Stimulated activated CD4-positive, alpha-beta T cell treated with anti-CD3 and anti-CD28 coated beads, Interleukin-15, amount 100 ng/mL, for 24 hours (primary cell): ENCODE measurements around the gene BTBD9.

Experiments used
- DNase-seq: peaks from one replicate; pipeline ENCODE4 v3.0.0-alpha.2; 2020

BTBD9 gene

DNA sequence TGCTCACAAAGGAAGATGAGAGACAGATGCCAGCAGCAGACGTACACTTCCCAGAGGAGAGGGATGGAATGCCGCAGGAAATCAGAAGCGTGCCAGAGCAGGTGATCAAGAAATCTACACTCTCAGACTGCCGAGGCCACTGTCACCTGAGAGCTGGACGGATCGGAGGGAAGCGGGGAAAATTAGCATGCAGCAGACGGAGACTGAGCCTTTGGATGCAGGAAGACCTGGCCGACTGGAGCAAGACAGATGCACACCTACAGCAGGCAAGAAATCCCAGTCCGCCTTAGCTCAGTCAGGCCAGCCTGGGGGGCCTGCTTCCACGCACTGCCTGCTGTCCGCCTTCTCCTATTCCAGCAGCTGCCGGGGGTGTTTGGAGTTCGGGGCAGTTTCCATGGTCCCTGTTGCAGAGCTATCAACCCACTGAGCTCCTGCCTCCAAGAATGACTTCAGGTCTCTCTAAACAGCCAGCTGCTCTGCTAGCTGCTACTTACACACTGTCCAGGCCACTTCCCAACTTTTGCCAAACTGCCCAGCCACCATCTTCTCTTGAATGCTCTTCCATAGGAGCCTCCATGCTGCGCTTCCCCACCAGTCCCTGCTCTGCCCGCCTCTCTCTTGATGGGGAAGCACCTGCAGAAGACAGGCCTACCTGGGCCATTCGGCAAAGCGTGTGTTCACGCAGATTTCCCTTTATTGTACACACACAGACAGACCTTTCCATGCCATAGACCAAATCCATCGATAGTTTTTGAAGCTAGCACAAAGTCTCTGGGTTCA, 451.7 kb downstream of the BTBD9 start:
- DNase-seq: no peak

DNA sequence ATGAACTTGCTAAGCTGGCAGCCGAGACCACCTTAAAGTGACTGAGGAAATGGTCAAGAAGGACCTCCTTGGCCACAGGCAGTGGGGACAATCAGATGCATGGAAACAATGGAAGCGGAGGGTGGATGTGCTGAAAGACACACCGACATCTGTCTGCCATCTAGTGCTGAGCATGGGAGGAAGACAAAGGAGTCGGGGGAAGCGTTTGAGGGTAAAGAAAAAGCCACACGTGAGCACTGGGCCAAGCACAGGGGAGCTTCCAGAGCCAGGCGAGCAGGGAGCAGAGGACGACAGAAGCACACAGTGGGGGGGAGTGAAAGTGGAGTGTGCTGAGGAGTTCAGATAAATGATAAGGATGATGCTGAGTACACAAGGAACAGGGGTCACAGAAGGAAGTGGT, 452.4 kb downstream of the BTBD9 start:
- no peak for DNase-seq

DNA sequence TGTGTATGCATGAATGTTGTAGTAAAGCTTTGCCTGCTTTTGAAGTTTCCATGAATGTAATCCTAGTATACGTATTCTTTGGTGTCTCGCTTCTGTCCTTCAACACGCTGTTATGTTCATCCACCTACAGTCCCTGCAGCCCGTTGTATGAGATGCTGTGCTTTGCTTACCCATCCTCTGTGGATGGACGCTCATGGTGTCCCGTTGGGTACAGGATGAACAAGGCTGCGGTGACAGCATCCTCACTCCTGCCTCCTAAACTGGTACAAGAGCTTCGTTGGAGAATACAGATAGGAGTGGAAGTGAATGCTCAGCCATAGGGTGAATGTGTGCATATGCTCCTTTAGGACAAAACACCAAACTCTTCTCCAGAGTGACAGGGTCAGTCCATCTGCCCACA, 454.0 kb downstream of the BTBD9 start:
- DNase-seq: no peak

DNA sequence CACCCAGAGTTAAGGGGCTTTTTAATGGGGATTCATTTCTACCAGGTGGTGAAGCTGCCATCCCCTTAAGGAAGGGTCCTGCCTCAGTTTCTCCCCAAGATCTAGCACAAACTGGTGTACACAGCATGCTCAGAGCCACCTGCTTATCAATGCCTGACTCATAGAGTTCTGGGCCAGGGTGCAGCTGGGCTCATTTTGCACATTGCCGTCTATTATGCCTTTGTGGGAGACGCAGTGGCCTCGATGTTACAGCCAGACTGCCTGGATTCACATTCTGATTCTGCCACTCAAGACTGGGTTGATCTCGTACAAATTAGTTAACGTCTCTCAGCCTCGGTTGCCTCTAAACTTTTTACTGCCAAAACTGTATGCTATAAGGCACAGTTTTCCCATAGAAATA, 454.5 kb downstream of the BTBD9 start:
- no peak for DNase-seq

DNA sequence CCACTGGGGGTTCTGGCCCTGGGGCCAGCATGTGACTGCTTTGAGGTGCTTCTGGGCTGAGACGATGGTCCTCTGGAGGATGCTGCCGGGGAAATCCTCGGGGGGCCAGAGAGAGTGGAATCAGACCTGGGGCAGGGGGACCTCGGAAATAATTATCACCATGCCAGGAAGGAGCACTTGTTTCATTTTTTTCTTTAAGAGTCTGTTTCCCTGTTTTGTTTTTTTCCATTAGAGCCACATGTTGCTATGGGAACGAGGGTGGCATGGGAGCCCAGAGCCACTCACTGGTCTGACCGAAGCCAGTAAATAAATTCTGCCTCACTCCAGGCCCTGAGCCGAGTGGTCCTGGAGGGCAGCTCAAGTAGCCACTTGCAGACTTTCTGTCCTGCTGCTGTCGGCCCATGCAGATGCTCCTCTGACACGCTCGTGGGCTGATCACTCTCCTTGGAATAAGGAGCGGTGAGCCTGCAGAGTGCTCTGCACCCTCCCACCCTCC, 455.1 kb downstream of the BTBD9 start:
- DNase-seq: no peak

DNA sequence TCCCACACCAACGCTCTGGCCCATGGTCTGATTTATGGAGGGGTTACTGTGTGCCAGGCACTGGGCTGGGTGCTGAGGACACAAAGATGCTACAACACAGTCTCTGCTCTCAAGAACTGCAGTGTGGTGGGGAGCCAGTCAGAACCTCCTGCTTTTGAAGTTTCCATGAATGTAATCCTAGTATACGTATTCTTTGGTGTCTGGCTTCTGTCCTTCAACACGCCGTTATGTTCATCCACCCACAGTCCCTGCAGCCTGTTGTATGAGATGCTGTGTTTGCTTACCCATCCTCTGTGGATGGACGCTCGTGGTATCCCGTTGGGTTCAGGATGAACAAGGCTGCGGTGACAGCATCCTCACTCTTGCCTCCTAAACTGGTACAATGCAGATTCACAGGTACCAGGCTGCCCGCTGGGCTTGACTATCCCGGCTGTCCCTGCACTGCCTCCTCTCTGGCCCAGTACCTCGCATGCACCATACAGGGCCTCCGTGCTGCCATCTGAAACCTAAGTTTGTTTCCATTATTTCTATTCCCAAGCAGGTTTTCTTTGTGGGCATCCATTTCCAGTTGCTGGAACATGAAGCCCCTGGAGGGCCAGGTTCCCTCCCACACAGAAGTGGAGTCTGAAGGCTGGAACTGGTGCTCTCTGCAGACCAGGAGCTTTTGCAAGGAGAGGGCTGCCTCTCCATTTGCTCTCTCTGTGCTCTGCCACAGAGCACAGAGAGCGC, 455.7 kb downstream of the BTBD9 start:
- no peak for DNase-seq

DNA sequence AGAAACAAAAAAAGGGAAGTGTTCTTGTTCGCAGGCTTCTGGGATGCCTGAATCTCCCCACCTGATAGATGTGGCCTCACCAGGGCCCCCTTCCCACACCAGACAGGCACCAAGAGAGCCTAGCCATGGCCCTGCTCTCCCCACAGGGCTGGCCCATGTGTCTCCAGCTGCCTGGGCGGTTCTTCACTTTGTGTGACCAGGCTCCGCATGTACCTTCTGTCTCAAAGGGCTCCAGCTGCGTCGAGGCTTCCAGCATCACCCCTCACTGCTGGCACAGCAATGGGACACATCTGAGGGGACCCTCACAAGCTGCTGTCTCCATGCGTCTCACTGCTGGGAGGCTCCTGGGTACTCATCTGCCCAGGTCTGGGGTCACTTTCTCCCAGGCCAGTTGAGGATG, 457.3 kb downstream of the BTBD9 start:
- DNase-seq: no peak

DNA sequence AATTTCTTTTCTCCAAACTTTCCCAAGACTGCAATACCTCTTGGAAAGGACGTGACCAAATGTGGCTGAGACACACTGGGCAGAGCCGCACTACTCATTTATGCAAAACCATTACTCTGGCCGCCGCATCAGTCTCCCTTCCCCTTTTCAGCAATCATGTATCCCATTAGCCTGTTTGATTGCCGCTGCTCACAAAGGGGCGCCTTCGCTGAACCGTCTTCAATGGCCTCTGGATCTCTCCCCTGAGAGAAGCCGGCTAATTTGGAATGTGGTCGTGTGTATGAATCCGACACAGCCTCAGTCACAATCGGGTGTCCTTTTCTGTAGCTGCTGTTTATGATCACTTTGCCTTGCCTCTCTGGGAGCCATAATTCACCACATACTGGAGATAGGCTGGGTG, 459.1 kb downstream of the BTBD9 start:
- no peak for DNase-seq

DNA sequence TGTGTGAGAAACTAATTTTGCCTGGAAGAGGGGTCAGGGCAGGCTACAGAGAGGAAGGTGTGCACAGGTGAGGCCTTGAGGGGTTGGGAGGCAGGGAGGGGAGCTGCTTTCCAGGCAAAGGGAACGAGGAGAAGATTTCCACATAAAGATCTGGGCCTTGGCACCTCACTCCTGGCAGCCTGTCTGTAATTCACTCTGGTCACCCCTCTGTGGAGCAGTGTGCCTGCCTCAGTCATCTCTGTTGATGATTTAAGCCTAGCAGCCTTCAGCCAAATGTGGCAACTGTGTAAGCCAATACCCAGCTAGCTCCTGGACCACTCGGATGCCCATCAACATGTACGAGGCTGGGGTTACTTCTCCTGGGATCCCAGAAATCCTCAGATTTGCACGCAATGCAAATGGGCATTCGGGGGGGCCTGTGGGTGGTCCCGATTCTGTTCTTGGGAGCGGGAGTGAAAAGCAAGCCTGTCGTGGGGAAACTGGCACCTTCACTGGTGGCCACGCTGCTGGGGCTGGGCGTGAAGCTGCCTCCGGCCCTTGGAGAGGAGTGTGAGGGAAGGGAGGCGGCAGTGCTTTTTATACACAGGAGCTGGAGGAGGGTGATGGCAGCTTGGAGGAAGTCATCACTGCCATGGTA, 459.8 kb downstream of the BTBD9 start:
- DNase-seq: no peak

DNA sequence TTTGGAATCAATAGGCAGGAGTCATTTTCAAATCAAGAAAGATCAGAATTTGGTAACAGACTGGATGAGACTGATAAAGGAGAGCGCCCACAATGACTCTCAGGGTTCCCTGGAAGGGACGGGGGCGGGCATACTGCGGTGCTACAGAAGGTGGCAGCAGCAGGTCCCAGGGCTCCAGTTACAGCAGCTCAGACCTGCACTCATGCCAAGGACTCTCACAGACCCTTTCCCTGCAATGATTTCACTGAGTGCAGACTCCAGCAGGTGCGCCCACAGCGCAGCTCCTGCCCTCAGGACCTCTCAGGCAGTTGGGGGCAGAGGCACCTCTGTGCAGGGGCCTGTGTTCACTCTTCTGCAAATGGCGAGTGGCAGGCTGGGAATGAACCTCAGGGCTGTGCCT, 460.4 kb downstream of the BTBD9 start:
- DNase-seq: no peak

DNA sequence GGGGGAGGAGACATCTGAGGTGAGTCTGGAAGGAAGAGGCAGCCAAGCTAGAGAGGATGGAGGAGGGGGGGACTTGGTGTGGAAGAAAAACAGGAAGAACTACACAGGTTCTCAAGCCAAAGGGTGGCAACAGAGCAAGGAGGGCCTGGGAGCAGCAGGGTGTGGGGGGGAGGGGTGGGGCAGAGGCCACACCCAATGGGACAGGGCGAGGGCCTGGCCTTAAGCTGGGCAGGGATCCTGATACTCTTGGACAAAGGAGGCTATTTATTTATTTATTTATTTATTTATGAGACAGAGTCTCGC, 461.2 kb downstream of the BTBD9 start:
- no peak for DNase-seq

DNA sequence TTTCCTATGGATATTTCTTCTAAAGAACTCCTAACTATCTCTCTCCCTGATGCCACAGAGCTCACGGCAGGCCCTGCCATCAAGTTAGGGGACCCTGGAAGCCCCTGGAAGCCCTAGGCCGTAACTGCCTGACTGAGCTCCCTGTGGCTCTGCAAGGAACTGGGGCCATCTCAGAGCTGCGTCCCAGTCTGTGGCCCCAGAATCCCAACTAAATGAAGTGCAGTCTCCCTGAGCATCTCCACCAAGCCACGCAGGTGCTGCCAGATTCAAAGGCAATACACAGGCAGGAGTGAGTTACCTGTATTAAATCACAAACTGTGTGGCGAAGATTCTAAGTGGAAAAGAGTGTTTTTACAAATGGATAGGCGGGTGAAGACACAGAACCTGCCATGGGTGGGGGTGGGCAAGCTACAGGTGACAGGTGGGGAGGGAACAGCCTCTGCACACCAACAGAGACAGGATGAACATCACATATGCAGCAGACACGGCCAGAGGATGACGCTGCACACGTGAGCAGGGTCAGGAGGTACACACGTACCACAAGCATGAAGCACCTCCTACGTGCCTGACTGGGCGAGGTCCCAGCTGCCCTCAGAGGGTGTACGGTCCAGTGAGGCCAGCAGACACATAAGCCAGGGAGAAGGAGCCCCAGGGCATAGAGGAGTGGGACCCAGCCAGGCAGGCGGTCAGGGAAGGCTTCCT, 461.7 kb downstream of the BTBD9 start:
- no peak for DNase-seq

DNA sequence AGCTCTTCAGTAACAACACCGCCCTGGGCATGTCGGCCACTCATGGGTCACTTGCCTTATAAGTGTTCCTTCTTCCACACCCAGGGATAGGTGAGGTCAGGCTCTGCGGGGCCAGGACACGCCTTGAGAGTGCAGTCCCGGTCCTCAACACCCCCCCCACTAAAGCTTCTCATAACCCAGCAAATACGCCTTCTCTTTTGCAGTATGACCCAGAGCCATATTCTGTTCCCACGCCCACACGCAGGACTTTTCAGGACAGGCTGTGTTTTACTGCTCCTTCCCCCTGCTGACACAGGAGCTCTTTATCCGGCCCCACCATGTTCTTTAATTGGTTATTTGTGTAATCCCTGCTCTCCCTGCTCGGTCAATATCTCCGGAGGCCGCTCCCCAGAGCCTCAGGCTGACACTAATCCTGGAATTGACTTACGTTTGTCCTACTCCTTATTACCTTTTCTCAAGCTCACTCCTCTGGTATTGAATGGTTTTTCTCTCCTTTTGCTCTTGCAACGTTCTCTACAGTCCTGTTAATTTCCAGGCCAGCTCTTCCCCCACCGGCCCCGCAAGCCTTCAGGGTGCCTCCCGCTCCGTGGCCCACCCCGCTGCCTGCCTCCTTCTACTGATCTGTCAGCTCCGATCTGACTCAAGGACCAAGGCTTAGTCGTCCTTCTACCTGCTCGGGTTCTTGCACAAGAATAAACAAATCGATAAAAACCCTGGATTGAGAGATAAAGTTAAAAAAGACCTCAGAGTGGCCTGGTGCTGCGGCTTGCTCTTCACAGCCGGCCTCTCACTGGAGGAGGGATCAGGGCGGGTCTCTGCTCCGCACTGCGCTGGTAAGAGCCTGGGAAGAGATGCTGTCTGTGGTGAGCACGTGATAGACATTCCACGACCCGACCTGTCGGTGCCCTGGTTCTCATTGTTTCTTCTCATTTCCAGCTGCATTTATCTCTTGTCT, 462.7 kb downstream of the BTBD9 start:
- no peak for DNase-seq

DNA sequence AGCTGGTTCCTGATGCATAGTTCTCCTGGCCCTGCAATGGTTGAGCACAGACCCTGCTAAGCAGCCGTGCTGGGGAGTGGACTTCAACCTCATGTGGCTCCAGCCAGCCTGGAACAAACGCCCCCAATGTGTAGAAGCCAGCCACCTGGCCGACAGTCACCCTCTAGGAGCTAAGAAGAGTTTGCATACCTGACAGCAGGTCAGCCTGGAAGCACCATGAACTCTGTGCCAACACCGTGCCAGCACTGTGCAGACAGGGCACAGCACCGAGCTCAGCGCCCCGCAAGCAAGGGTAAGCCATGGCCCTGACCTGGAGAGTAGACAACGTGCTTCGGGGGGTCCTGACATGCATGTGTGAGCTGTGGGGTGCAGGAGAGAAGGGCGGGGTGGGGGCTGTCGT, 463.9 kb downstream of the BTBD9 start:
- no peak for DNase-seq

DNA sequence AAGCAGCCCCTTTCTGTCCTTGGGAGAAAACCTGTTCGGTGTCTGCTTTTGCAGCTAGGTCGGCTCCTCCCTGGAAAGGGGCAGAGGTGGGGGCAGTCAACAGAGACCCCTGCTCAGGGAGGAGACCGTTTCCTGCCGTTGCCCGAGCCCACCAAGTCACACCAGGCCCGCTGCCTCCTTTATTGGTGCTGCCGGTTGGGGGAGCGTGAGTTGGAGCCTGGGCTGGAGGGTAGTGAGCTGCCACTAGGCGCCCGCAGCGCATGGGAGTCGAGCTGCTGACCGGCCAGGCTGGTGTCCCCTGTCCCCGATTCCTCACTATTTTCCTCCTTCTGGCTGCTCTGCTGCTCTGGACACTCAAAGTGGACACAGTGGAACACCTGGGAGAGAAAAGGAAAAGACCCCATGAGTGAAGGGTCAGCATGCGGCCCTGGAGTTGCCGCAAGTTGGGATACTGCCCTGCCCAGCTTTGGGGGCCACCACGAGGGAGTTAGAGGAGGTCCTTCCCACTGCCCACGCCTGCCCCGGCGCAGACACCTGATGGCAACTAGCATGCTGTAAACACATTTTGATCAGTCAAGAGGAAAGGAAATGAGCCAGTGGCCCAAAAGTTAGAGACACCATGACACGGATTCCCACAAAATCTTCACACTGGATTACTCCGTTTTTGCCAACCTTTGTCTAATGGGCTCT, 464.8 kb downstream of the BTBD9 start:
- DNase-seq: no peak

DNA sequence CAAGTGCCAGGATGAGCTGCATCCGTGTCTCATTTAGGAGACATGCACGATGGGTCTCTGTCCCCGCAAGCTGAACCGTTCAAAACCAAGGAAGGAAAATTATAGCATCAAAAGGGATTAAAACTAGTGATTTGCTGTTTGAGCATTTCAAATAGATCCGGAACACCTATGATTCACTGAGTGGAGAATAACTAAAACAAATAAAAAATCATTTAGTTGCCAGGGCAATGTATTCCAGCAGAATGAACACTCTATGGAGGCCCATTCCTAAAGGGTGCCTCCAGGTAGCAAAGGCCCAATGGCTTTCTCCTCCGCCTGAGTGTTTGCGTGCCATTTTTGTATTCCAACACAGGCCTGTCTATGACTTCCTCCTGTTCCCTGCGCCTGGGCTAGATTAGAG, 465.4 kb downstream of the BTBD9 start:
- DNase-seq: no peak

DNA sequence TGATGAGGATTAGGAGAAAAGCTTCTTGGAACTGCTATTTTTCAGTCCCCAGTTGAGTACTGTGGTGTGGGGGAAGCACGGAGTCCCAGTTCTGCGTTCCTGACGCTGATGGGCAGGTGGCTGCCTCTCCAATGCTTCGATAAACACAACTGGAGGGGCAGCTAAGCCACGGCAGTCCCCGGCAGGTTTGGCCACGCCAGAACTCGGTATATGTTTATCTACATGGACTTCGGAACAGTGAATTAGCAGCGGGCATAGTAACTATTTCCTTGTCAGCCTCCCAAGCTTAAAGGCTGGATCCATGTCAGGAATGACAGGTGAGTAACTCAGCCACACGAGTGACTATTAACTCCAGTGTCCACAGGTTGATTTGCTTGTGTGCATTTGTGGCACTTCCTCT, 465.8 kb downstream of the BTBD9 start:
- no peak for DNase-seq

DNA sequence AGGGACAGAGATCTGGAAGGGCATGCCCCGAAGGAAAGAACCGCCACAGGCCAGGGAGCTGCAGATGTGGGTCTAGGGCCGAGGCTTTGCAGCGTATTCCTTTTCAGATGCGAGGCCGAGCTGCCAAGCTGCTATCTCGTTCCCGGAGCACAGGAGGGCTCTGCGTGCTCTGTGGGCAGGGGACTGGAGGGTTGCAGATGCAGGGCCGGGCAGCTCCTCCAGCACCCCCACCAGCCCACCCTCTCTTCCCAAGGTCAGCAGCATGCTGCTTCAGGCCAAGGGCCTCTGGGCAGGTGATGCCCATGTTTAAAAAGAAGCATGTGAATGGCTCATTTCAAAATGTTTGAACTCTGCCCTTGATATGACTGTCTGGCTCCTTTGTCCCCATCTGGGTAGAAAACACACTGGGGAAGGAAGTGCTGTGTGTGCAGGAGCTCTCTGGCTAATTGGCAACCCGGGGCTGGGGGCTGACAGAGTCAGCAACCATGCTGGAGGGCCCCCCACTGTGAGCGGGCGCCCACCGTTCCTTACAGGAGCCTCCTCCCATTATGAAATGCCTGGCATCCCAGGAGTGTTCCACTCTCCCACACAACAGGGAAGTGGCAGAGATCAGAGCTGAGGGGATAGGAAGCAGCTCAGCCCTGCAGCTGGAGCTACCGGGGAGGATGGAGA, 466.9 kb downstream of the BTBD9 start:
- no peak for DNase-seq

DNA sequence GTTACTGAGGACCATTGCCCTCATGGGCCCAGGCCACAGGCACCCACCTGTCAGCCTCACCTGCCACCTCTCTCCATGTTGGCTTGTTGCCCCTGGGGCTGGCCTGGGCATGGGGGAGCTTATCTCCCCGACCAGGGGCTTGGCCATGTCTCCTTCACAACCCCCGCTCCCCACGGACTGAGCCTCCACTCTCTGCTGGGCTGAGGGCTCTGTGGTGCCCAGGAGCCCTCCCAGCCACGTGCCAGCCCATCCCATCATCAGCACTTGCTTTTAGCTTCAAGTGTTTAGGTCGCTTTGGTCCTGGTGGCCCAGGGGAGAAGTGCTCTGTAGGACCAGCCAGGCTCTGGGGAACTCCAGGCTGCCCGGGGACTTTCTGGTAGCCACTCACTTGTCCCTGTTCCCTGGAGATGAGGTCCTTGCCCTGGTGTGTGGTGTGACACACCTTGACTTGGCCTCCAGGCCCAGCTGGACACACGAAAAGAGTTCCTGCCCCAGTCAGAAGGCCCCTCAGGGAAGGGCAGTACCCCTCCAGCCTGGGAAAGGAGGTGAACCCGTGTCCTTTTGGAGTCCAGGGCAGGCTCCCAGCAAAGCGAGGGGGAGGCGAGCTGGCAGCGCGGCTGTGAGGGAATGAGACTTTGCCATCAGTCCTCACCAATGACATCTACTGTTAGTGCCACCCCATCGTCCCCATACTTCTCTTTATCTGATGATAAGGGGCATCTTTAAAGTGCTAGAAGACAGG, 467.6 kb downstream of the BTBD9 start:
- no peak for DNase-seq

DNA sequence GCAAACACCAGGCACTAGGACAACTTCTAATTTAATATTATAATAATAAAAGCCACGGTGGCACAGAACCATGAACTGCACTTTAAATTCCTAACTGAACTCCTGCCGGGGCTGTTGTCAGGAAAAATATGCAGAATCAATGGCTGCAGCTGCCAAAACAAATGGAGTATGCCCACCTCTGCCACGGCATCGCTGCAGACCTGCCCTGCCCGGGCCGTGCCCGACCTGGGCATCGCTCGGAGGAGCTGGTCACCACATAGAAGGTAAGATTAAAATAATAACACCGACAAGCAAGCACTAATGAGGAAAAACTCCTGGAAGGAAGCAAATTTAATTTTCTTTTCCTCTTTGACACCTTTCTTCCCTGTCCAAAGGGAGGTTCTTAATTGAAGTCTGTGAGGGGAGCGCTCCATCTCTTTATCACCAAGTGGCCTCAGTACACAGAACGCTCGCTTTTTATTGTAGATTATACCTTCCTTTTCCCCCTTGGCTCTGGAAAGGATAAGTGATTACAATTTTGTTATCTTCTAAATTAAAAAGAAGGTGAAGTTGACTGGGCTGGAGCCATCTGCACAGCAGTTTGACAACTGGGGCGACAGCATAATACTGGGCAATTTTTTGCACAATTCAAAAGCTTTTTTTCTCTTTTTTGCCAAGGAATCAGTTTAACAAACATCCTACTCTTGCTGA, 468.9 kb downstream of the BTBD9 start:
- no peak for DNase-seq
